GM18498 (cell line): ENCODE data around the gene NUTM2F.
"Not testable (repeated sequence)": the region's sequence is repeated elsewhere in the genome, so short reads cannot be mapped to it uniquely, and the experiment has no call there.

Experiments
- ATAC-seq: cut with Tn5 transposase; IDR thresholded peaks from one replicate; pipeline ENCODE4 v1.9.1; 2021; ENCODE audit warnings: mild to moderate bottlenecking, moderate library complexity; ENCODE audit not compliant: unreplicated experiment

NUTM2F gene

DNA sequence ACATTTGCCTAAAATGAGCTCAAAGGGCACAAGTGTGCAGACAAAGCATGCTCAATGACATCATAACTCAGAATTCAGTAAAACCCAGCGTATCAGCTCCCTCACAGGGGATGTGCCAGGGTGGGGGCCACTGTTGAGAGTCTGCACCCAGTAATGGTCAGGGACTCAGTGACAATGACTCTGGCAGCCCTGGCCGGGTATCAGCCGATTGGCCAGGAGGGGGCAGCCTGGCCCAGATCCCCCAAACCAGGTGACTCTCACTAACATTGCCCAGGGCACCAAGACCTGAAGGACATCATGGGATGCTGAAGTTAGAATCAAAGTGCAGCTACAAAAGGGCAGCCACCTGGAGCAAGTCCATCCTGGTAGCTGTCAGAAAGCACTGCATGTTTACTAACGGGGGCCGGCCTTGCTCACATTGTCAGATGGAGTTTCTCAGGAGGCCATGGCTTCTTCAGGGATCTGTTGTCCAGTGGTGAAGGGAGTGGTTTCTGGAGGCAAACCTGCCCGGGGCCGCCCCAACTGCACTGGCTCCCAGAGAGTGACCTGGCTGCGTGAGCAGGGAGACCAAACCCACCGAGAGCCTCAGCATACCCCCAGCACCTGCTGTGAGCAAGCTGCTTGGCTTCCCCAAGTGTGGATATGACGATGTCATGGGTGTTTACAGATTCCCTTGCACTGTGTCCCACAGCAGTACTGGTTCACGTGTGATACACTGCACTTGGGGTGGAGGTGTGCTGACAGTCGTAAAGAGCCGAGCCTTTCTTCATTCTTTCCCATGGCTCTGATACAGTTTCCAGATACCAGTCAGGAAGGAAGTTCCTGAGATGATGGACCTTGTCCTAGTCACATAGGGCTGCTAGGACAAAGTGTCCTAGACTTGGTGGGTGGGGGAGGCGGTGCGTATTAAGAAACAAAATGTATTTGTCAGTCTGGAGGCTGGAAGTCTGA is 13.1 kb downstream of the NUTM2F start:
- not testable (repeated sequence) for ATAC-seq

DNA sequence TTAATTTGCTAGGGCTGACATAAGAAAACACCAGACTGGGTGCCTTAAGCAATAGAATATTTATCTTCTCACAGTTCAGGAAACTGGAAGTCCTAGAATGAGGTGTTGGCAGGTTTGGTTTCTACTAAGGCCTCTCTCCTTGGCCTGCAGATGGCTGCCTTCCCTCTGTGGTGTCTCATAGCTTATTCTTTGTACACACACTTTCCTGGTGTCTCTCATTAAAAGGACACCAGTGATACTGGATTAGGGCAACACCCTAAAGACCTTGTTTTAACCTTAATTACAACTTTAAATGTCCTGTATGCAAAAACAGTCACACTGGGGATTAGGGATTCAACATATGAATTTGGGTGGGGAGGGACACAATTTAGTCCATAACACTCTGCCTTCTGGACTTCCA is 25.1 kb downstream of the NUTM2F start:
- no peak for ATAC-seq

DNA sequence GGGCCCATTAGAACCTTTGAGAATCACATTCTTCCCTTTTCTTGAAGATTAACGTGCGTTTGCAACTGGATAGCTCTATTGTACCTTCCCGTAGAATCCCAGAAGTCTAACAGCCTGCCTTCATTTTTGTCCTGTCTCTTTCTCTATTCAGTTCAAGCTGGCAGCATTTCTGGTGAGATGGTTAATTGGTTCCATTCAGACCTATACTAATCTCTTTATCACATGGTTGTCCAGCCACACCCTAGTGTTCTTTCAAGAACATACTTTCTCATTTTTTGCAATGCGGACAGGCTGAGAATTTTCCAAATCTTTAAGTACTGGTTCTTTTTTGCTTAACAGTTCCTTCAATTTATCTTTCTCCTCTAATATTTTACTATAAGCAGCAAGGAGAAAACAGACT is 26.0 kb downstream of the NUTM2F start:
- ATAC-seq, result no peak

DNA sequence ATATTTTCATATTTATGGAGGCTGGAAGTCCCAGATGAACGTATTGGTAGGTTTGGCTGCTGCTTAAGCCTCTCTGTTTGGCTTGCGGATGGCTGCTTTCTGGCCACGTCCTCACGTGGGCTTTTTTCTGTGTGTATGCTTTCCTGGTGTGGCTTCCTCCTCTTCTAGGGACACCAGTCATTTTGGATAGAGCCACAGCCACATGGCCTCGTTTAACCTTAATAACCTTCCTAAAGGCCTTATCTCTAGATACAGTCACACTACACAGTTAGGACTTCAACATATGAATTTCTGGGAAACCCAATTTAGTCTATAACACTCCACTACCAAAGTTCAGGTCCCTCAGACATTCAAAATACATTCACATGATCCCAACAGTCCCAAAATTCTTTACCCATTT is 26.9 kb downstream of the NUTM2F start:
- ATAC-seq, result no peak

DNA sequence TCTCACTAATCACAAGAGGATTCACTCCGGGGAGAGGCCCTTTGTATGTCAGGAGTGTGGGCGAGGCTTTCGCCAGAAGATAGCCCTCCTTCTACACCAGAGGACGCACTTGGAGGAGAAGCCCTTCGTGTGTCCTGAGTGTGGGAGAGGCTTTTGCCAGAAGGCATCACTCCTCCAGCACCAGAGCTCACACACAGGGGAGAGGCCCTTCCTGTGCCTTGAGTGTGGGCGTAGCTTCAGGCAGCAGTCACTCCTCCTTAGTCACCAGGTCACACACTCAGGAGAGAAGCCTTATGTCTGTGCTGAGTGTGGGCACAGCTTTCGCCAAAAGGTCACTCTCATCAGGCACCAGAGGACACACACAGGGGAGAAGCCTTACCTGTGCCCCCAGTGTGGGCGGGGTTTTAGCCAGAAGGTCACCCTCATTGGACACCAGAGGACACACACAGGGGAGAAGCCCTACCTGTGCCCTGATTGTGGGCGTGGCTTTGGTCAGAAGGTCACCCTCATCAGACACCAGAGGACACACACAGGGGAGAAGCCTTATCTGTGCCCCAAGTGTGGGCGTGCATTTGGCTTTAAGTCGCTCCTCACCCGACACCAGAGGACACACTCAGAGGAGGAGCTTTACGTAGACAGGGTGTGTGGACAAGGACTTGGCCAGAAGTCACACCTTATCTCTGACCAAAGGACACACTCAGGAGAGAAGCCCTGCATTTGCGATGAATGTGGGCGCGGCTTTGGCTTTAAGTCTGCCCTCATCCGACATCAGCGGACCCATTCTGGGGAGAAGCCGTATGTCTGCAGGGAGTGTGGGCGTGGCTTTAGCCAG is 27.8 kb downstream of the NUTM2F start:
- no peak for ATAC-seq

DNA sequence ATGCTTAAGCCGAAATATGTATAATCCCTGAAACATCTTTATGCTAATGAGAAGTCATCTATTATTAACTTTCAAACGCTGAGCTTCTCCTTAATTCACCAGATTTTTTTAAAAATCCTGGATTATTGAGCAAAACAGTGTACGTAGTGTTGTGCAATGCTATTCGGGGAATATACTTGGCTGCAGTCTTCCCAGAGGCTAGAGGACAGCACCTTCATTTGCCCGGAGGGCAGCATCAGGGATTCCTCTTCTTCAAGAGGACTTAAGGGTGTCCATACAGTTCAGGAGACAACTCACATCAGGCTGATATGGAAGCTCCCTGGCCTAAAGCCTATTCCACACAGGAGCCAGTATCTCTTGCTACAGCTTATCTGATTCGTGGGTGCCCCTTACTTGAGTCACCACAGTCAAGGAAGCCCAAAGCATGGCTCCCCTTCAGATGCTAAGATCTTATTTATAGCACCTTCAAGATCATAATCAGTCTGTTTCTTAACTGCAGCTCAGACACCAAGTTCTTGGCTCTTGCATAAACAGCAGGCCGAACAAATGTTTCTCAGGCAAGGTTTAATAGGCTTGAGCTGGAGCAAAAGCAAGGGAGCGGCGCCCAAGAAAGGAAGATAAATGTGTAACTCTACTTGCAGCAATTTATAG is 29.4 kb downstream of the NUTM2F start:
- ATAC-seq, result no peak

DNA sequence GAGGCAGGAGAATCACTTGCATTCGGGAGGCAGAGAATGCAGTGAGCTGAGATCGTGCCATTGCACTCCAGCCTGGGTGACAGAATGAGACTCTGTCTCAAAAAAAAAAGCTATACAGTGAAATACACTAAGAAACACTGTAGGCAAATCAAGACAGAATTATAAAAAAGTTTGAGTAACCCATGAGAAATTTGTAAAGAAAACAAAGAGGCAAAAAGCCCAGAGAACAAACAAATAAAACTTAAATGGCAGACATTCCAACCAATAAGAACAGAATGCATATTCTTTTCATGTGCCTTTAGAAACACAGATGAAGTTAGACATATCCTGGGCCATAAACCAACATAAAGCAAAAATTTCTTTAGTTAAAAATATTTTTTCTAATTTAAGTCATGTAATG is 38.8 kb downstream of the NUTM2F start:
- ATAC-seq, result no peak

DNA sequence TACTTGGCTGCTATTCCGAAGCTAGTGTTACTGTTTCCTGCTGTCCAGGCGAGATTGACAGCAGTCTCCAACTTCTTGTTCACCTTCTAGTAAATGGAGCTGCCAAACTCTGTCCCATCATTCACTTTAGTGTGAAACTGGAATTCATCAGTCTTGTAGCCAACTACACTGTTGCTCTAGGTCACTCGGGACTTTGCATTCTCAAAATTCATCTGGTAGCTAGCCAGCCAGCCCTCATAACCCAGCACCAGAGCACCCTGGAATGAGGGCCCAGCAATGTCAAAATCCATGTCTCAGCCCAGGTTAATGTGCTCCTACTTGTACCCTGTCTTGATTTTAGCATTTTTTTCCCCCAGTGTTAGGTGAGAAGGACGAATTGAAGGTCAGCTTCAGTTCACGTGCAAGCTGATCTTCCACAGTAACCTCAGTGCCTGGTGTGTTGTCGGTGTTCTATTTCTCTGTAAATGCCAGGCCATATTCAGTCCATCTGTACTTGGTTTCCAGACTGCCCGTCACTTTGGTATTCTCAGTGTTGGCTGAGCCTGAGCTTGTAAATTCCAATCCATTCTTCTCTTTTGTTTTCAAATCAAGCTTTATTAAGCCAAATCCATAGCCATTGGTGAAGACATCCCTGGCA is 40.4 kb downstream of the NUTM2F start:
- no peak for ATAC-seq

DNA sequence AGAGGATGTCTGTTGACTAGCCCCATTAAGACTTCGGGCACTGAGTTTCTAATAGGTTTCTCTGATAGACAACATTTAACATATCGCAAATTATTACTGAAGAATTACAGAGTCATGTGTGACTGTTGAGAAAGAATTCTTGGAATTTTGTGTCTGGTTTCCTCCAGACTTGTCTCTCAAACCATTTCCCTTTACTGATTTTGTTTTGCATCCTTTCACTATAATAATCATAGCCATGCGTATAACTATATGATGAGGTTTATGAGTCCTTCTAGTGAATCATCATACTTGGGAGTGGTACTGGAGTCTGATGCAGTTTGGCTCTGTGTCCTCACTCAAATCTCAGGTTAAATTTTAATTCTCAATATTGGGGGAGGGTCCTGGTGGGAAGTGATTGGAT is 42.3 kb downstream of the NUTM2F start:
- no peak for ATAC-seq

DNA sequence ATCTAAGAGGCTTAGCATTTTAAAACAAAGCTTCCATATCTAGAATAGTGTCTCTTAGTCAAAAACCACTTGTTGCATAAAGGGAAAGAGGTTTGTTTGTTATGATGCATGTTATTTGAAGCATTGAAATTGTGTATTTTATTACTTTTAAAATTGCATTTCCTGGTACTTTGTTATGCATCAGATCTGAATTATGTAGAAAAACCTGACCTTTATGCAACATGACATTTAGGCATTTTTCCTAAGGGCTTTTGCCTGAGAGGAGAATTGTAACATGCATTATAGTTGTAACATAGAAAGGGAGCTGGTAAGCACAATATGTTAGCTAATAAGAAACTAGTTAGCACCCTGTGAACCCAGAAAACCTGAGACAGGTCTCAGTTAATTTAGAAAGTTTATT is 47.3 kb downstream of the NUTM2F start:
- ATAC-seq, result no peak

DNA sequence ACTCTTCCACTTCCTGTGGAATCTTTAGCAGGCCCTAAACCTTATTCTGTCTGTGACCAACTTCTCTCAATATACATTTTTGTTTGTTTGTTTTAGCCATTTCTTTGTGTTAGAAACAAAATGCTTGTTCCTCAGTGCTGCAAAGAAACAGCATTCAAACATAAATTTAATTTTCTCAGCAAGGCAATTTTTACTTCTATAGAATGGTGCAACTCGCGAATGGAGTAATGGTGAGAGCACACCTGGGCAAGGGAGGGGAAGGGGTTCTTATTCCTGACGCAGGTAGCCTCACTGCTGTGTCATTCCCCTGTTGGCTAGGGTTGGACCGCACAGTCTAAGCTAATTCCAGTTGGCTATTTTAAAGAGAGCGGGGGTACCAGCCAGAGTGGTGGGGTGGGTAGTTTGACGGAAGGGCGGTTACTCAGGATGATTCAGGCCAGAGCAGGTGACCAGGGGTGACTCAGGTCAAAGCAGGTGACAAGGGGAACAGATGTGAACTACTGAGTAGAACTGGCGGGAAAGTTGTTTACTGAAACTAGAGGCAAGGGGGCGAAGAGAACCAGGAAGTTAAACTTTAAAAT is 47.9 kb downstream of the NUTM2F start:
- ATAC-seq, result no peak

DNA sequence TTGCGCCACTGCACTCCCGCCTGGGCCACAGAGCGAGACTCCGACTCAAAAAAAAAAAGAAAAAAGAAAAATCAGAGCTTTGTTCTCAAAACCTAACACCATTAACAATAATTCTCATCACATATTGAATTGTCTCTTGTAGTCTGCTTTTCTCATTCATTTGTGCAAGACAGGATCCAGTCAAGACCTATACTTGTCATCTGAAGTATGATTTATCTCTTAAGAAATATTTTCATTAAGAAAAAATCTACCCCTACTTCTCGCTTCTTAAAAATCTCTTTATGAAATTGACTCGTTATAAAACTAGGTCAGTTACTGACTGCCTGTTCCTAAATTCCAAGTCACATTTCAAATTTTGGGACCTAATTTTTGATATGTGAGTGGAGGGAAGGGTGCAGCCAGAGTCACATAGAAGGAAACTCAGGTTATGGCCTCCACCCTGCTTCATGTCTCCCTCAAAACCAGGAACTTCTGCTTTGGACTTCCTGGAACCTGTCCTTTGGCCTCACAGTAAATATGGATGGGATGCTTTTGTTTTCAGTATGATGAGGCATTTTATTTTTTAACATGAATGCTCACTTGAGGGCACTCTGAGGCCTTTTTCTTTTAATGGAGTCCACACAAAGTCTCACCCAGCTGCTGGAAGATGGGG is 50.4 kb downstream of the NUTM2F start:
- no peak for ATAC-seq

DNA sequence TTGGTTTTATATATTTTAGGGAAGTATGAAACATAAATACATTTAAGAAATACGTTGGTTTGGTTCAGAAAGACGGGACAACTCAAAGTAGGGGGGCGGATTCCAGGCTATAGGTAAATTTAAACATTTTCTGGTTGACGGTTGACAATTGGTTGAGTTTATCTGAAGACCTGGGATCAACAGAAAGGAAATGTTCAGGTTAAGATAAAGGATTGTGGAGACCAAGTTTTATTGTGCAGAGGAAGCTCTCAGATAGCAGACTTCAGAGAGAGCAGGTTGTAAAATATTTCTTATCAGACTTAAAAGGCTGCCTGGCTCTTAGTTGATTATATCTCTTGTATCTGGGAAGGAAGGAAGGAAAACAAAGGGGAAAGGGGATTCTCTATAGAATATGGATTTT is 51.4 kb downstream of the NUTM2F start:
- not testable (repeated sequence) for ATAC-seq

DNA sequence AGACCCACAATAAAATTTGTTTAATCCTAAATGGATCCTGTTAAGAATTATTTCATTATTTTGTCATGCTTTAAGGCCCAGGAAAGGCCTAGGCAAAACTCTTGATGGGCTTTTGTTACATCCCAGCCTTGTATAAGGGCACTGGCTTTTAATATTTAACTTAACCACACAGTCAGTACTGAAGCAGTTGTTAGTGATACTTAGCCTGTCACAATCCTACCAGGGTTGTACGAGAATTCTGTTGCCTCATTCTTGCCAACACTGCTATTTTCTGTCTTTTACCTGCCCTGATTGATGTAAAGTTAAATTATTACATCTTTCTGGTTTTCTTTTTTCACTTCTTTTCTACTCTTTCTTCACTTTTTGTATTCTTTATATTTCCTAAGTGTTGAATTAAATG is 58.4 kb downstream of the NUTM2F start:
- ATAC-seq, result no peak

DNA sequence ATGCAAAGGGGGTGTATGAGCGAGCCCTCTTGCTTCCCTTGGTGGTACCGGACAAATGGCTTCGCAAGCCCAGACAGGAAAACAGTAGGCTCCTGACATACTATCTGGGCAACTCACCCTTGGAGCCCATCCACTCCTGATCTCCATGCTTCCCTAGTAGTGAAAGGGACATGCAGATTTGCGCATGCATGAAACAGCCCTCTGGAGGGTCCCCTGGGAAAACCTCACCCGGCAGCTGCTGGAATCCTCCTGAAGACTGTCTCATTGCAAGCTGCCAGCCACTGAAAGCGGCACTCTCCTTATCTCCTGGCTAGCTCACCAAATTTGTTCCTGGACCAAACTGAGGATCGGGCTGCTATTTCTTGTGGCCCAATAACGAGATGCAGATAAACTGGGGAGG is 59.2 kb downstream of the NUTM2F start:
- ATAC-seq, result no peak
